Germinal center (tissue), 1 donor: ENCODE results near the gene UTP15.

Experiments
- DNase-seq: peaks from one replicate; pipeline ENCODE4 v3.0.0; 2012; ENCODE audit warnings: mixed read lengths, low spot score

The UTP15 gene, protein sequence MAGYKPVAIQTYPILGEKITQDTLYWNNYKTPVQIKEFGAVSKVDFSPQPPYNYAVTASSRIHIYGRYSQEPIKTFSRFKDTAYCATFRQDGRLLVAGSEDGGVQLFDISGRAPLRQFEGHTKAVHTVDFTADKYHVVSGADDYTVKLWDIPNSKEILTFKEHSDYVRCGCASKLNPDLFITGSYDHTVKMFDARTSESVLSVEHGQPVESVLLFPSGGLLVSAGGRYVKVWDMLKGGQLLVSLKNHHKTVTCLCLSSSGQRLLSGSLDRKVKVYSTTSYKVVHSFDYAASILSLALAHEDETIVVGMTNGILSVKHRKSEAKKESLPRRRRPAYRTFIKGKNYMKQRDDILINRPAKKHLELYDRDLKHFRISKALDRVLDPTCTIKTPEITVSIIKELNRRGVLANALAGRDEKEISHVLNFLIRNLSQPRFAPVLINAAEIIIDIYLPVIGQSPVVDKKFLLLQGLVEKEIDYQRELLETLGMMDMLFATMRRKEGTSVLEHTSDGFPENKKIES

DNA sequence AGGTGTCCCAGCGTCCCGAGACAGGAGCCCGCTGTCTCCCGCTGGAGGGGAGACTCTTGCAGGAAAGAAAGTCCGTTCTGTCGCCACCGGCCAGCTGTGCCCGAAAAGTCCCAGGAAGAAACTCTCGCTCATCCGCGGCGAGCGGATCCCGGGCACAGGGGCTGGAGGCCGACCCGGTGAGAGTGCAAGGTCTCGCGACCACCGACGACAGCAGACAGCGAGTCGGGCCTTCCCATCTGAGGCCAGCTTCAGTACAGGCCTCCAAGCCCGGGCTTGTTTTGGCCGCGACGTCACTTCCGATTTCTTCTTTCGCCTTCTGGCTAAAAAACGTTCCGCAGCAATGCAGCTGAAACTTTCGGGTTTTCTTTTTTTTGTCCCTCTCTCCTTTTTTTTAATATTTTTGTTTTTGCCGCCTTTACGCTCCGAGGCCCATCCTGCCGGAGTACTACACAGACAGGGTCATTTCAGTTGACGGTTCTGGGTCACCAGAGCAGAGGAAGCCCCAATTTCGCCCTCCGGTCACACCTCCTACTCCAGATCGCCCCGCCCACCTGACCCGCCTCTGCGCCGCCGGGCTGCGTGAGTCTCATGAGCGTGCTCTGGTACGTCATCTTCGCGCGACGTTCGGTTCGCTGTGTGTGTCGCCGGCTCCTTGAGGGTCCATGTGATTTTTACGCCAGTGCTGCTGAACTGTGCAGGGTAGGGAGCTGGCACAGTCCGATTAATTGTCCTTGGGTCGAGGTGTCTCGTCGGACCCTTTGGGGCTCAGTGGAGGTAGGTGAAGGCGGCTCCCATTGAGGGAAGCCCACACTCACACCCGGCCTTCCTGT lies at the start of gene UTP15, which contains the start of gene ANKRA2:
UTP15 (plus strand) TSS at position 605 of the 830 bp plus-strand sequence. CDS start 1,602 bp downstream, outside the sequence.
ANKRA2 (minus strand) TSS at position 501 of the 830 bp plus-strand sequence. CDS start 2,758 bp downstream, outside the sequence.
- DNase-seq = peak; percentile 88

DNA sequence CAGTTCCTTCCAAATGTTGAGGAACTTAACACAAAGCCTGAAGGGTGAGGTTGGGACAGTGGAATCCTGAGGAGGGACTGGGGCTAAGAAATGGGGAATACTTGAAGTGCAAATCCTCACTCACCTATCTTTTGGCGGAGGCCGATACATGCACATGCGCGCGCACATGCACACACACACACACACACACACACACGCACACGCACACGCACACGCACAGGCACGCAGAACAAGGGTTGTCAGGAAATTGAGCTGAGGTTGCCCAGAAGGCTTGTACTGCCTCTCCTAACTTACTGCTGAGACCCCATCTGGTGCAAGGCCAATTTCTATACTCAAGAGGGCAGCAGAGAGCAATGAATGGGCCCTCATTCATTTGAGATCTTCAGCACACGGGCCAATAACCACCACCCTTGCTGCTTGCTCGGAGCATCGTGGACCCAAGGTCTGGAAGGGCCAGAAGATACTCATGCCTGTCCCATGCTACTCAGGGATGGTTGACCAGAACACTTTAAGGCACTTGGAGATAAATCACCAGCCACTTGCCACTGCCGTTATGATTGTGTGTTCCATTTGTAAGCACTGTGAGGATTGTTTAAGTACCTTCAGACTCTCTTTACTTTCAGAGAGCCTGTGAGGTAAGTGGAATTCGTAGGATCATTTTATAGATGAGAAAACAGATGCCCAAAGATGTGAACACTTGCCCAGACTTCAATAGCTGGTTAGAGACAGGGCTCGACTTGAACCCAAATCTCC lies 45.8 kb upstream of the UTP15 start:
- peak; percentile 85 for DNase-seq

DNA sequence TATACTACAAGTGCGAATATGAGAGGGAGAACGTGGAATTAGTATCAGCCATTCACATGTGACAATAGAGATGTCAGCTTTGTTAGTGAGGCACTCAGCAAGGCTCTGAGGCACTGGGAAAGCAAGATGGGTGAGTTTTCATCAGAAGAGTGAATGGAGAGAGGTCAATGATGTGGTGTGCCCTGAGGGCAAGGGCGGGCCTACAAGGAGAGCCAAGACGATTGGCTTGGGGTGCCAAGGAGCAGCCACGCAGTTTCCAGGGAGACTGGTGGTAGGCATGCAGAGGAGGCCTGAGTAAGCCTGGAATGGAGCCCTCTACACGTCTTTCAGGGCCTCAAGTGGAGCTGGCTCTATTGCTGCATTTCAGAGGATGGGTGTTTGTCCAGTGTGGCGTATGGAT lies 42.6 kb upstream of the UTP15 start:
- no peak for DNase-seq

DNA sequence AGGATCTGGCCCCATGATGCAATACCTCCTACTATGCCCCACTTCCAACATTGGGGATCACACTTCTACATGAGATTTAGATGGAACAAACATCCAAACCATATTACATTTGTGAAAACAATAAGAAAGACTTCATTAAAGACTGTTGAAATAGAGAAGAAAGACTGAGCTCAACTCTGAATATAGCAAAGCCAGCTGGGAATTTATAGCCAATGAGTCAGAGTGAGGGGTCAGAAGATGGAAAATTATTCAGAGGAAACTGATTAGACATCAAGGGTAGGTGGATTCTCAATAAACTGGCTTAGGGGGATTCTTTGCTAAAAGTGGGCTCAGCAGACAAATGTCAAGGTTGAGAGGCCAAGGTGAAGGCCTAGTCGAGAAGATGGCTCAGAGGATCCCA lies 41.7 kb upstream of the UTP15 start:
- no peak for DNase-seq

DNA sequence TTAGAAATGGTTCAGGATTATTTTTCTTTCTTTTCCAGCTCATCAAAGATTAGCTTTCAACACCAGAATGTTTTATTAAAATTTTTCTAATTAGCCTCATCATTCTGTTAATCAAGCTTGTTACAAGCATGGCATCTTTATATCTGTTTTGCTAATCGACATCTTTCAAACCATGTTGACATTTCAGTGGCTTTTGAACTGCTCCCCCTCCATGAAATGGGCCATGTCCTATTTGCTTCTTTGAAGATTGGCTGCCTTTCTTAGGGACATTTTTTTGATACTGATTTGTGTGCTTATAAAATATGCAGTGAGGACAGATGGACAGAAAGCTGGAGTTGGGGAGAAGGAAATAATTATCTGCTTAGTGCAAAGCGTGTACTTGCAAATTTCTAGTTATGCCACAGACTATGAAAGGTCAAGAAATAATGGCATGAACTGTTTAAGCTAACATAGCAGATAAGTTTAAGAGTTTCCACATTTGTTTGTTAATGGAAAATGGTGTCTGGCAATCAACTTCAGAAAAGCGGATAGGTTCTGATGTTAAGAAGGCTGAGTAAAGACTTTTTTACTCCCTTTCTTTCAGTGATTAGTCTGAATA lies 39.8 kb upstream of the UTP15 start:
- DNase-seq = no peak

DNA sequence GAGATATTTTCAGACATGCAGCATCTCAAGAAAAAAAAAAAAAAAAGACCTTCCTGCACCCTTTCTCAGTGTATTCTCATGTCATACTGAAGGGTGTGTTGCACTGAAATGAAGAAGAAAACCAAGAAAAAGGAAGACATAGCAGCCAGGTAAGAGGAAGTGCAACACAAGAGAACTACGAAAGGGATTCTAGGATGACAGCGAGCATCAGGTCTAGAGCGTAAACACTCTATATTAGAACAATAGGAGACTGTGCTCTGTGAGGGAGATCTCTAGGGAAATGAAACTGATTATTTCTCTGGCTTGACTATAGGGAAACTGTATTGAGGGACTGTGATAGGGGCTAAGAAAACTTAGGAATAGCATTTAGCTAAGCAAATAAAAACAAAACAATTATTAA lies 37.3 kb upstream of the UTP15 start:
- no peak for DNase-seq

DNA sequence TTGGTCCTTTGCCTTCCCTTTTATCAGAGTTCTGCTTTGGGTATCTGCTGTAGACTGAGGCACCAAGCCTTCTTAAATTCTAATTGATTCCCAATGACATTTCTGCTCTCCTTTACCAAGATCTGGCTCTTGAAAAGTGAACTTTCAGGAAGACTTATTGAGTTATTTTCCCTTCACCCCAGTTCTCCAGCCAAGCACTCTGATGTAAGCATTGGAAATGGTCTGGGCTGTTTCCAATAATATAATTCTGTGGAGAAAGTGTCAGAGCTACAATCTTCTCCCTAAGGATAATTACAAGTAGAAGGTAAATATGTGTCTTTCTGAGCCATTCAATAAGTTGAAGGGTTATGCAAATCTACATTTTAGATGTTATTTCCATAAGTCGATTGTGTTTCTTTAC lies 36.5 kb upstream of the UTP15 start:
- no peak for DNase-seq

DNA sequence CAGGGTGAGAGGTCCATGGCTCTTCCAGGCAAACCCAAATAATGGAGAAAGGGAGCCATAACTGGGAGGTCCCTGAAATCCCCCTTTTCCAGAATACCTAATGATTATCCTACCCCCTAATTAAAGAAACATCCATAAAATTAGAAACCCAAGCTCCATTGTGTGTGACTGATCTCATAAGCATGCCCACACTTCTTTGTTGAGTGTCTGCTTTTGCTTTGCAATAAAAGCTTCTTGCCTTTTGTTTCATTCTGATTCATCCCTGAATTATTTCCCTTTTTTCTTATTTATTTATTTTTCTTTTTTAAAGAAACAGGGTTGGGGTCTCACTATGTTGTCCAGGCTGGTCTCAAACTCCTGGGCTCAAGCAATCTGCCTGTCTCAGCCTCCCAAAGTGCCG lies 34.2 kb upstream of the UTP15 start:
- DNase-seq = no peak

DNA sequence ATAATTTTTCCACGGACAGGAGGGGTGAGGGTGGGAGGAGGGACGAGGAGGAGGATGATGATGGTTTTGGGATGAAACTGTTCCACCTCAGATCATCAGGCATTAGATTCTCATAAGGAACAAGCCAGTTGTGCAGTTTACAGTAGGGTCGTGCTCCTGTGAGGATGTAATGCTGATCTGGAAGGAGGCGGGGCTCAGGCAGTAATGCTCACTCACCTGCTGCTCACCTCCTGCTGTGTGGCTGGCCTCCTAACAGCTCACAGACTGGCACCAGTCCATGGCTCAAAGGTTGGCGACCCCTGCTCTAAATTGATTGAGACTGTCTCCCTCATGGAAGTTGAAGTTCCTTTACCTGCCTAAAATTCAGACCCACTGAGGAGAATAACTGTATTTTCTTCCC lies 33.3 kb upstream of the UTP15 start:
- DNase-seq = no peak

DNA sequence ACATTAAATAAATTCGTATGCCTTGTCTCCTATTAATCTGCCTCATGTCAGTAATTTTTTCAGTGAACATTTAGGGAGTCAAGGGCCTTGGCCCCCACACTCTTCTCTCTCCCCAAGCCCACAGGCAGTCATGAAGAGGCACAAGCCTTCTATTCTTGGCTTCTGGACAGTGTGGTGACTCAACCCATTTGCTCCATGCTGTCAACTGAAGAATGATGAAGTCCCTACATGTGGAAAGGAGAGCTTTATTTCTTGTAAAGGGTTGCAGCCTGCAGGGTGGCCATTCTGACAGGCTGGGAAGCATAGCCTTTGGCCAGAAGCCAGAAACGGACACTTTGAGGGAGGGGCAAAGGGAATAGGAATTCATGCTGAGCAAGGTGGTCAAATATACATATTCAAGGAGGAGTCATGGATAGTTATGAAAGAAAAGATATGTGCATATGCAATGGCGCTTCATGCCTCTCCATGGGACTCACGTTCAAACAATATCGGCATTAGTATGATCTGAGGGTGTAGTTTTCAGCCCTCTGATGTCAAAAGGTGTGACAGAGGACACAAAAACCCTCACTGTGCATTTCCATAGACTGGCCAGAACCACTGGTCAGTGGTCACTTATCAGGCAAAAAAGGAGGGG lies 31.4 kb upstream of the UTP15 start:
- no peak for DNase-seq

DNA sequence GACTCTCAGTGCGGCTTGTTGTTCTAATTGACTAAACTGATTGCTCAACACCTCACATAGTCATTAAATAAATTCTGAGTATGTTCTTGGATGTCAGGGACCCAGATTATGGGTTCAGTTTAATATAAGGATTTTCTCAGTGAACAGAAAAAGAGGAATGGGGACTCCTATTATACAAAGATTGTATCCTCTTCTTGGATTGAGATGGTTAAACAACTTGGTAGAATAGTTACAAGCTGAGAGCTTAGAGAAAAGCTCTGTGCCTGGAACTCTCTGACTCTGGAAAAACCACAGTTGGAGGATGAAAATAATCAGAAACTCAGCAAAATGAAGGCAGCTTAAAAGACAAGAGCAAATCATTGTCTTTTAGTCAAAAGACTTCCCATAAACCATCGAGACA lies 30.6 kb upstream of the UTP15 start:
- DNase-seq = no peak

DNA sequence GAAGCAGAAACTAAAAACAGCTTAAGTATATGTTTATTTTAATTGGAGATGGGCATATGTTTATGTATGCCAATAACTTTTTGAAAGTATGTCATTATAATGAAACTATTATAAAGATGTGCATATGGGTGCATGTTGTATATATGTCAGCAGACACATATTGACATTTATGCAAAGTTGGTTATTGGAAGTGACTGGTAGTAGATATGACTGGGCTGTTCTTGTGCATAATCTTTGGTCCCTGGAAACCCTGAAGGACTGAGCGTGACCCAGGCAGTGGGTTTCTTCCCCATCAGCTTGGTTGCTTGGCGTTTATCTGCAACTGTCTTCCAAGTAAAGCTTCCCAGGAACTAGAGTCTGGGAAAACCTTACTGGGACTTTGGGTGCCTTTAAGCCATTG lies 25.8 kb upstream of the UTP15 start:
- DNase-seq = no peak

DNA sequence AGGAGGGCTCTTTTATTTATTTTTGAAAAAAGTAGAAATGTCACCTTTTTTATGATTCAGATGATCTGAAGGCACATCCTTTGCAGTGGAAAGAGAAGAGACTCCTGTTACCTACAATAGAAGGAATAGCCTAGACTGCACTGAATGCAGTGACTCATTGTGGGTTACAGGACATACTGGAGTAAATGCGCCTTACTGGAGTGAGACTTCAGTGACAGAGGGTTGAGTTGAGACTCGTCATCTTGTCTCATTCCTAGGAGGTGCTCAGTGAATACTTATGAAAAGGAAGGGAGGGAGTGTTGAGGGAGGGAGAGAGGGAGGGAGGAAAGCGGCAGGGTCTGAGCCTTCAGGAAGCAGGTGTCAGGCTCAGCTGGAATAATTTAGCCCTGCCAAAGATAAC lies 25.4 kb upstream of the UTP15 start:
- no peak for DNase-seq

DNA sequence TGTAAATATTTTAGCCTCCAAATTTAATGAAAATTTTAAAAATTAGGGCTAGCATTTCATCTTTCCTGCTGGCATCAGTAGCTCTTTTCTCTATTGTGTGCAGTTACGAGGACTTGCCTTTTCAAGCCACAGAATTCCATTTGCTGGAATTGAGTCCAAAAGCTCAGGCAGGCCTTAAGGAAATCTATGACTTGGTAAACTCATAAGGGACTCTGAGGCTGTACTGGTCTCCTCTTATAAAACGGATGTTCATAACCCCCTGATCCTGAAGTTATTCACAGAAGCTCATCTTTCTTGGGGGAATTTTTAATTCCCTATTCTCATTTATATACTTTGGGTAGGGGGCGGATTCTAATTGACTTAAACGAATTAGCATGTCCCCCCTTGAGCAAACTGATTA lies 23.5 kb upstream of the UTP15 start:
- no peak for DNase-seq

DNA sequence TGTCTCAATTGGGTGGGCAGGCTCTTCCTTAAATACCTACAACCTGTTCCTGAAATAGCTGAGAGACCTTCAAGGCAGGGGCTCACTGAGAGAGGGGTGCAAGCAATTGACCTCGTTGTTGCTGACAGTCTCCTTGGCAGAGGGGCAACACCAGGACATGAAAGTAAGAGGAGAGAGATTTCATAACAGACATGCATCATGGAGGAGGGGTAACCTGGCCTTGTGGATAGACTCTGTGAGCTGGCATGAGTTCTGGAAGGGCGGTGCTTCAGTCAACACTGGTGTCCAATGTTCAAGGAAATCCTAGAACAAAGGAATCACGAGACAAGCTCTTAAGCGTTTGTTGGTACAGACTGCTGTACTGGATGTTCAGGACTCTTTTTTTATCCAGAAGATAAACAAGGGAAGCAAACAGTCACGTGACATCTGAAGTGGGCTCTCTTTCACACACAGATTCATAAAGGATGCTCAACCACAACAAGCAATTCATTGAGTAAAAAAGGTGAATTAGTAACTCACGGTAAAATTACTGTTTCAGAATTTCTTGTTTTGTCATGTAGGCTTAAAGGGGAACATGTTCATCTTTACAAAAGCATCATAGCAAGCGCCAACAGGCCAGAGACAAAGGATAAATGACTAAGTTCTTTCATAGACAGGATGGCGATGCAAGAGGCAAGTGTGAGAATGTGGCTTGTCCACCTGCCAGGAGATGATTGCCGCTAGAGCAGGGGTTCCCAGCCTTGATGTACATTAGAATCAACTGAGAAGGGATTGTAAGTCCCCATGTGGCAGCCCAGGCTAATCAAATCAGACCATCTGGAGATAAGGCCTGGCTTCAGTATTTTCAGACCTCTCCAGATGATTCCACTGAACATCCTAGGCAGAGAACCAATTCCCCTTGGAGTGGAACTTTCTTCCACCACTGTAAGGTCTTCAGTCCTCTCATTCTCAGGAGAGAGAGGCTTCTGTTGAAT lies 20.8 kb upstream of the UTP15 start:
- DNase-seq = no peak

DNA sequence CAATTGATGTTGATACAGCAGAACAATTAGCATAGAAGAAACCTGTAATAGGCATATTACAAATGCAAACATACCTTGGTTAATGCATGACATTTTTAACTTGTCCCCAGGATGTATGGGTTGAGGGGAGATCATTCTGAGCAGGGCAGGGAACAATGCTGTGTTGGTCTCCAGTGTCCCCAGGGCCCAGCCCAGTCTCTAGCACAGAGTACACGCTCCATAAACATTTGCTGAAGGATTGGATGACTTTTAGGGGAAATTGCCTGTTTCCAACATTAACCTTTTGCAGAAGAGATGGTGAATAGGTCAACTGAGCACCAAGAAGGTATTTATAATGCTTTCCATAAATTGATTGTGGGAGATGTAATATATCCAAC lies 20.2 kb upstream of the UTP15 start:
- no peak for DNase-seq

DNA sequence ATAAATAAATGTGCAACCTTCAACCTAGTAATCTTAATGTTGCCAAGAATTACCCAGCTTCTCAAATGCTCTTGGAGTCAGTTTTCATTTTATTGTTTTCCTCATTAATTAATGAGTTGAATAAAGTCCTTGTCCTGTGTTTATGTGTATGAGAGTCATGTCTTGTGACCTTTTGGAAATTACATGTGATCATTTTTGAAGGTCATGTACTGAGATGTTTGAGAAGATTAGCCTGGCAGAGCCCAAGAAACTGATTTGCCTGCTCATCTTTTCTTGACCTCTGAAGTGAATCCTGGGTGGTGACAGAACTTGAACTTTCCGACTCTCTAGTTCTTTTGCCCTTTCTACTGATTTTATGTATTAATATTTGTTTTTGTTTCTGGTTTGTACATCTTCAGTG lies 15.5 kb upstream of the UTP15 start:
- no peak for DNase-seq

DNA sequence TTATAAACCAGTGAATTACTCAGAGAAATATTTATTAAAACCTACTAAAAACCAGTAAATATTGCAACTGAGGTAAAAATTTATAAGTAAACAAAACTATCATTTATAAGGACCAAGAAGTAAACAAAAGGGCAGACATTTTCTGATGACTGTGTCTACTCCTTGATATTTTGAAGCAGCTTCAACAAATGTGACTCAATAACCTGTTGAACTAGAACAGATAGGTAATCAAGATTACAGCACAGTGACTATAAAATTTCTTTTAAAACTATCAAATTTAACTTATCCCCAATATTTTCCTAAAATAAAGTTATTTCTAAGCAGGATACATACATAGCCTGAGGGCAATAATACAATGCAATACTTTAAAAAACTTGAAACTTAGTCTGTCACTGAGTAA lies 12.9 kb upstream of the UTP15 start:
- no peak for DNase-seq

DNA sequence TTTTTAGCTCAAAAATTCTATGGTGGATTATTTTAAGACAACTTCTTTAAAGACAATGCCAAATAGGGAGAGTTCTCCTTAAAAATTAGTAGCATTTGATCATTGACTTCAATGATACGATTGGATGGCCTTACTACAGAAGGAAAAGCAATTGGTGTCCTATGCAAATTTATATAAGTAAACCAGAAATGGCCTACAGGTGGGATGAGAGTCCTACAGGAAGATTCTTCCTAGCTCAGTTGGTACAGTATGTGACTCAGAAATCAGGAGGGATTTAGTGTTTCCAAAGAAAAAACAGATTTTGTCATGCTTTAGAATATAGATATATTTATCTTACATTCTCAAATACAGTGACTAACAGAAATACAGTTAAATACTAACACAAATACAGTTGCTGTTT lies 6.6 kb upstream of the UTP15 start:
- DNase-seq = no peak

DNA sequence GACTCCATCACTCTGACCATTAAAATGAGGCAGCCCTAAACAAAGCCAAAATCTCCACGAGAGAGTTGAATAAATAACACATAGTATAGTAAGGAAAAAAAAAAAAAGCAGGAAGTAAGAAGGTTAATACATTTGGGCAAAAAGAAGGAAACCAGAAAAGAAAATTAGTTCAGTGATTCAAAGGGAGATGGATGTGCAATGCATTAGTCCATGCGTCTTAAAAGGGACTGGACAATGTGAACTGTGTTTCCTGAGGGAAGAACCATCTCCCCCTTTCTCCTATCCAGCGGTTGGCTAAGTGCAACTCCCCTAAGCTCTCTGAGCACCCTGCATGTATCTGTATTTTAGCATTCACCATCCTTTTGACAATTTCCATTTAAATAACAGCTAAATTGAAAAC lies 1.5 kb upstream of the UTP15 start:
- no peak for DNase-seq
